ENCODE results near the gene STMP1. TPM values are rescaled to one million over a fixed set of nuclear protein-coding genes. Genes with fewer than 3 reads are reported as not detected.

Gene STMP1
- total and polyA plus RNA-seq, 2 of the 4 experiments (the other 2 are of a cell fraction) = 6.1 to 28.3 TPM

- H3K9me1 ChIP-seq (ENCODE audit: insufficient read depth, low read length) = peaks cover 32% of the 10 kb centered on the region
- H2AFZ ChIP-seq (replicated peaks; ENCODE audit: low read length, poor library complexity) = no peak overlapping the region
- H3K27me3 ChIP-seq (ENCODE audit: control insufficient read depth, insufficient read depth, low read length) = no peaks in the 10 kb centered on the region
- peak overlapping the region; percentile 37; the same call in 1 of the 2 replicates for H3K18ac ChIP-seq (ENCODE audit: low read depth, low read length)
- H3K79me1 ChIP-seq (ENCODE audit: low read depth in 1 of 2, low read length in 2 of 2) = peaks cover 27 to 60% of the 10 kb centered on the region in 2 experiments
- 93% methylated on average over 3 of the region's 5 CpGs; no CpG with 5 or more reads in 1 of the 2 experiments for WGBS, 2 experiments (ENCODE audit: extremely low coverage in 2 of 2, insufficient read length in 1 of 2)
- H3K56ac ChIP-seq (ENCODE audit: extremely low read depth, insufficient read depth, low read length) = no peak overlapping the region
- peak overlapping the region; percentile 65 for H3K4ac ChIP-seq (ENCODE audit: low read depth, low read length)
- no peak overlapping the region for H3K4me3 ChIP-seq (ENCODE audit: insufficient read depth, low read depth, low read length)
- H3K9ac ChIP-seq (ENCODE audit: low read depth, low read length) = no peak overlapping the region
- peak overlapping the region; percentile 89 for H2AK5ac ChIP-seq (ENCODE audit: low read depth, low read length)
- H3K9me3 ChIP-seq (ENCODE audit: control insufficient read depth, insufficient read depth, low read length) = no peaks in the 10 kb centered on the region
- H3K23ac ChIP-seq (ENCODE audit: low read depth, low read length) = peak overlapping the region; percentile 34; the same call in 1 of the 2 replicates
- intact Hi-C loops (cut with micrococcal nuclease) = no loop called here
- ATAC-seq (ENCODE audit: low read depth) = no peak
- peak overlapping the region; percentile 71 for H2BK120ac ChIP-seq (ENCODE audit: low read depth, low read length)
- no peak overlapping the region for H3K4me2 ChIP-seq (ENCODE audit: low read depth, low read length)
- H4K5ac ChIP-seq (ENCODE audit: low read depth, low read length) = no peak overlapping the region; the same call in 1 of the 2 replicates
- peak overlapping the region; percentile 33; the same call in 1 of the 2 replicates for H2BK20ac ChIP-seq (ENCODE audit: low read depth, low read length)
- H2BK15ac ChIP-seq (ENCODE audit: low read depth, low read length) = peak overlapping the region; percentile 31; the same call in 1 of the 3 replicates
- H2BK5ac ChIP-seq (ENCODE audit: low read depth, low read length, poor library complexity, severe bottlenecking) = no peak overlapping the region
- peak overlapping the region in 1 of 2 experiments; percentile 17; a peak in 1 of 4 replicates for H4K8ac ChIP-seq (ENCODE audit: low read depth in 2 of 2, low read length in 2 of 2)
- in situ Hi-C loops (cut with MboI; ENCODE audit: low sequenced_read_pairs) = no loop called here
- no peak overlapping the region; the same call in 1 of the 2 replicates for H4K91ac ChIP-seq (ENCODE audit: insufficient read depth, low read depth, low read length)
- POLR2A ChIA-PET (ENCODE audit: unreplicated experiment) = no interaction called here
- CTCF ChIA-PET = interaction anchor here (0.6 kb wide), 1 partner anchor 156 kb away, joined by 3 read pairs; no protein-coding TSS in a partner anchor
- TF ChIP-seq, protein P1, sequence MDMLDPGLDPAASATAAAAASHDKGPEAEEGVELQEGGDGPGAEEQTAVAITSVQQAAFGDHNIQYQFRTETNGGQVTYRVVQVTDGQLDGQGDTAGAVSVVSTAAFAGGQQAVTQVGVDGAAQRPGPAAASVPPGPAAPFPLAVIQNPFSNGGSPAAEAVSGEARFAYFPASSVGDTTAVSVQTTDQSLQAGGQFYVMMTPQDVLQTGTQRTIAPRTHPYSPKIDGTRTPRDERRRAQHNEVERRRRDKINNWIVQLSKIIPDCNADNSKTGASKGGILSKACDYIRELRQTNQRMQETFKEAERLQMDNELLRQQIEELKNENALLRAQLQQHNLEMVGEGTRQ (IDR thresholded peaks at IDR 0.05; ENCODE audit: low read depth, low read length) = no peak
- TF ChIP-seq MAFK (IDR thresholded peaks at IDR 0.05; ENCODE audit: low read depth, low read length) (no peak), RCOR1 (IDR thresholded peaks at IDR 0.05; ENCODE audit: insufficient replicate concordance, low read length) (no peak)
- H3K4me1 ChIP-seq (ENCODE audit: control insufficient read depth, insufficient read depth, low read length) = peaks cover 15% of the 10 kb centered on the region
- H2AK9ac ChIP-seq (replicated peaks; ENCODE audit: low read depth, low read length, poor library complexity) = no peak overlapping the region
- H3K36me3 ChIP-seq (ENCODE audit: control insufficient read depth, insufficient read depth, low read length) = peaks cover 3% of the 10 kb centered on the region; the same call in 1 of the 2 replicates
- peak overlapping the region; percentile 40; the same call in 1 of the 2 replicates for H3K27ac ChIP-seq (ENCODE audit: insufficient read depth, low read length)
- H4K20me1 ChIP-seq (ENCODE audit: insufficient read depth, low read length) = 0 out of 2 replicates have a peak, but pooled peaks cover 6% of the 10 kb centered on the region
- no peak for DNase-seq
- H3K14ac ChIP-seq (replicated peaks; ENCODE audit: low read depth, low read length) = peak overlapping the region; percentile 17
- dilution Hi-C loops (cut with HindIII; ENCODE audit: low sequenced_read_pairs, unreplicated experiment) = no loop called here
- no TSS peak for BruUV-seq (replicated peaks)
Observed at GRCh38 chr7:135684699-135685098, 22.4 kb downstream of the STMP1 start.

All from IMR-90 (cell line).